ES-I3 (cell line): ENCODE results near the gene CPSF4L.

ENCODE experiments used
- H3K36me3 ChIP-seq: 2 replicates; pipeline ENCODE4 v1.6.1; 2013; ENCODE audit warnings: mild to moderate bottlenecking, low read length, control low read depth, moderate library complexity; ENCODE audit not compliant: insufficient read depth
- H3K4me1 ChIP-seq: 2 replicates; pipeline ENCODE4 v1.6.1; 2013; ENCODE audit warnings: mild to moderate bottlenecking, control low read depth, low read length; ENCODE audit not compliant: insufficient read depth
- H3K9ac ChIP-seq: 2 replicates; pipeline ENCODE4 v1.6.1; 2013; ENCODE audit warnings: low read depth, mild to moderate bottlenecking, low read length, moderate library complexity
- H3K9me3 ChIP-seq: 2 replicates; pipeline ENCODE4 v1.6.1; 2013; ENCODE audit warnings: mild to moderate bottlenecking, low read length, moderate library complexity; ENCODE audit not compliant: control insufficient read depth, insufficient read depth

CPSF4L gene

GRCh38 chr17:73226556-73227172 lies 35.0 kb downstream of the CPSF4L start:
- Histone ChIP-seq H3K9ac (no peak overlapping the region), H3K36me3 (no peaks in the 10 kb centered on the region), H3K9me3 (no peaks in the 10 kb centered on the region), H3K4me1 (peaks cover 41% of the 10 kb centered on the region)

DNA sequence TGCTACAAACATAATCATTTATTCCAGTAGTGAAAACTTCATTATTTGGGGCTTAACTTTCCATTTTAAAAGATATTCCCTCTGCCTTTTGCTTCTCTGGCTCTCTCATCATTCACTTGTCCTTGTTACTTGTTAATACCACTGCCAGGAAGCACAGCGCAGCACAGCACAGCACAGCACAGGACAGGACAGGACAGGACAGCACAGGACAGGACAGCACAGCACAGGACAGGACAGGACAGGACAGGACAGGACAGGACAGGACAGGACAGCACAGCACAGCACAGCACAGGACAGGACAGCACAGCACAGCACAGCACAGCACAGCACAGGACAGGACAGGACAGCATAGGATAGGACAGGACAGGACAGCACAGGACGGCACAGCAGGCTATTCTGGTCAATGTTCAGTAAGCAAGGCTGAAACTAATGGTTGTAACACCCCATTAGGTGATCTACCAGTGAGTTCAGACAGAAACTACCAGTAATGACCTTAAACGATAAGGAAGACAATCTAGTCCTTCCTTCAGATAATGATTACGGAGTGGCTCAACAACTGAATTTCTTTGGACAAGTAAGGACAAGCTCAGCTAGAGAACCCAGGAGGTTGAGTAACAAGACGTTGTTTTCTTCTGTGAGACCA lies 36.9 kb downstream of the CPSF4L start:
- no peak overlapping the region for H3K9ac ChIP-seq
- H3K4me1 ChIP-seq: peaks cover 37% of the 10 kb centered on the region
- H3K36me3 ChIP-seq: no peaks in the 10 kb centered on the region
- no peaks in the 10 kb centered on the region for H3K9me3 ChIP-seq

DNA sequence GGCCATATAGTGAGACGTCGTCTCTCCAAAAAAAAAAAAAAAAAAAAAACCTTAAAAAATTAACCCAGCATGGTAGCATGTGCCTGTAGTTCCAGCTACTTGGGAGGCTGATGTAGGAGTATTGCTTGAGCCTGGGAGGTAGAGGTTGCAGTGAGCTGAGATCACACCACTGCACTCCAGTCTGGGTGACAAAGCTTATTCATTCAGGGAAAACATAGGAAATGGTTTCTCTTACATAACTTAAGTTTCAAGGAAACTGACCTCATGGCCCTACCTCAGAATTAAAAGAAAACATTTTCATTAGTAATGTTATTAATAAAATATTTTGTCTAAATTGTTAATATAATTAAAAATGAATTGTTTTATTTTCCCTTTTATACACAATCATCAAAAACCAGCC lies 37.4 kb downstream of the CPSF4L start:
- peaks cover 36% of the 10 kb centered on the region for H3K4me1 ChIP-seq
- H3K9ac ChIP-seq: no peak overlapping the region
- H3K9me3 ChIP-seq: no peaks in the 10 kb centered on the region
- no peaks in the 10 kb centered on the region for H3K36me3 ChIP-seq

DNA sequence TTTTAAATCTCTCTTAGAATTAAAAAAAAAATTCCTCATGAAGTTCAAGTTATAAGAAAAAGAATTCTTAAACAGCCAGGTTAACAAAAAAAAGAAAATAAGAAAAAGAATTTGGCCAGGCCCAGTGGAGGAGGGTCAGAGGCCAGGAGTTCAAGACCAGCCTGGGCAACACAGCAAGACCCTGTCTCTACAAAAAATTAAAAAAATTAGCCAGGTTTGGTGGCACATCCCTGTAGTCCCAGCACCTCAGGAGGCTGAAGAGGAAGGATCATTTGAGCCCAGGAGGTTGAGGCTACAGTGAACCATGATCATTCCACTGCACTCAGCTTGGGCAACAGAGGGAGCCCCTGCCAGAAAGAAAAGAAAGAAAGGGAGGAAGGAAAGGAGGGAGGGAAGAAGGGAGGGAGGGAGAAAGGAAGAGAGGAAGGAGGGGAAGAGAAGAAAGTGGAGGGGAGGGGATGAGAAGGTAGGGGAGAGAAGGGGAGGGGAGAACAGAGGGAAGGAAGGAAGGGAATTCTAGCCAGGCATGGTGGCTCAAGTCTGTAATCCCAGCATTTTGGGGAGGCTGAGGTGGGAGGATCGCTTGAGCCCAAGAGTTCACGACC lies 38.0 kb downstream of the CPSF4L start:
- H3K4me1 ChIP-seq: peaks cover 31% of the 10 kb centered on the region
- H3K9ac ChIP-seq: no peak overlapping the region
- no peaks in the 10 kb centered on the region for H3K9me3 ChIP-seq
- no peaks in the 10 kb centered on the region for H3K36me3 ChIP-seq

DNA sequence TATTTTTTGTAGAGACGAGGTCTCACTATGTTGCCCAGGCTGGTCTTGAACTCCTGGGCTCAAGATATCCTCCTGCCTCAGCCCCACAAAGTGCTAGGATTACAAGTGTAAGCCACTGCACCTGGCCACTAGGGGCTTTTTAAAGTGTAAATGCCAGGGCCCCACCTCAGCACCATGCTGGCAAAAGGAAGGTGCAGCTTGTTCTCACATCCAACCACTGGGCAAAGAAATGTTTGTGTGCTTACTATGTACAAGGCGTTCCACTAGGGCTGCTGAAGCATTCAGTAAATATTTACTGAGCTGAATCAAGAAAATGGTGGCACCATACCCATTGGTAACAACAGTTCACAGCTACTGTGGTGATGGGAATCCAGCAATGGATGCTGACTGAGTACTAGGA lies 46.2 kb downstream of the CPSF4L start:
- Histone ChIP-seq H3K36me3 (no peaks in the 10 kb centered on the region), H3K9ac (no peak overlapping the region), H3K9me3 (no peaks in the 10 kb centered on the region), H3K4me1 (no peaks in the 10 kb centered on the region)

DNA sequence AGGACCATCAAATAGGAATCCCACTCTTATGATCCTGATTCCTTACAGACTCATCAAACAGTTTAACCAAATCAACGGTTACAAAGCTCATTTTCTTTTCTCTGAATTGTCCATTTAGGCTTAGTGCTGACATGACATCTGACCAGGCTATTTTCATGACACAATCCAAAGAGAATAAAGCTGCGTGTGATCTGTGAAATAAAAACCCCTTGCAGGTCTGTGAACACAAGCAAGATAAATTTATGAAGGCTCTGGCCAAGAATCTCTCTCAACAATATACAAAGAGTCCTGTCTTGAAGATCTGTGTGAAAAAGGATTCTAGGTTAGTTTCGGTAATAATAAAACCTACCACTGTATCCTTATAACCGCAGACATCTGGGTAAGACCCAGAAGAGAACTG lies 46.8 kb downstream of the CPSF4L start:
- Histone ChIP-seq H3K4me1 (no peaks in the 10 kb centered on the region), H3K36me3 (peaks cover 4% of the 10 kb centered on the region; the same call in 1 of the 2 replicates), H3K9me3 (no peaks in the 10 kb centered on the region), H3K9ac (no peak overlapping the region)

DNA sequence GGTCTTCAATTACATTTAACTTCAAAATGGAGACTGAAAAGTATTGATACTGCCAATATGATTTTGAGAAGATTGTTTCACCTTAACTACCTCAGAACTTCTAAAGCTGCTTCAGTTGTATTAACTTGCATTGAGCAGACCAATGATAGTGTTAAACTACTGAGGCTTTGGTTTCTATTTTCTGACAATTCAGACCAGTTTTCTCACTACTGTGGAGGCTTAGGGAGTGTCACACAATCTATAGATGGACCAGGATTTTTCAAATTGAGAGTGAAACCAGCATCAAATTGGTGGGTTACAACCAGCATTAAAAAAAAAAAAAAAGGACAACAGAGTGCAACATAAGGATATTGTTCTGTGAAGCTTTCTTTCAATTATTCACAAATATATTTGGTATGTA lies 47.7 kb downstream of the CPSF4L start:
- peaks cover 9% of the 10 kb centered on the region for H3K36me3 ChIP-seq
- H3K4me1 ChIP-seq: no peaks in the 10 kb centered on the region
- H3K9ac ChIP-seq: no peak overlapping the region
- no peaks in the 10 kb centered on the region for H3K9me3 ChIP-seq

GRCh38 chr17:73211745-73212144 lies 49.9 kb downstream of the CPSF4L start:
- no peaks in the 10 kb centered on the region for H3K4me1 ChIP-seq
- peaks cover 27% of the 10 kb centered on the region for H3K36me3 ChIP-seq
- H3K9ac ChIP-seq: no peak overlapping the region
- no peaks in the 10 kb centered on the region for H3K9me3 ChIP-seq

DNA sequence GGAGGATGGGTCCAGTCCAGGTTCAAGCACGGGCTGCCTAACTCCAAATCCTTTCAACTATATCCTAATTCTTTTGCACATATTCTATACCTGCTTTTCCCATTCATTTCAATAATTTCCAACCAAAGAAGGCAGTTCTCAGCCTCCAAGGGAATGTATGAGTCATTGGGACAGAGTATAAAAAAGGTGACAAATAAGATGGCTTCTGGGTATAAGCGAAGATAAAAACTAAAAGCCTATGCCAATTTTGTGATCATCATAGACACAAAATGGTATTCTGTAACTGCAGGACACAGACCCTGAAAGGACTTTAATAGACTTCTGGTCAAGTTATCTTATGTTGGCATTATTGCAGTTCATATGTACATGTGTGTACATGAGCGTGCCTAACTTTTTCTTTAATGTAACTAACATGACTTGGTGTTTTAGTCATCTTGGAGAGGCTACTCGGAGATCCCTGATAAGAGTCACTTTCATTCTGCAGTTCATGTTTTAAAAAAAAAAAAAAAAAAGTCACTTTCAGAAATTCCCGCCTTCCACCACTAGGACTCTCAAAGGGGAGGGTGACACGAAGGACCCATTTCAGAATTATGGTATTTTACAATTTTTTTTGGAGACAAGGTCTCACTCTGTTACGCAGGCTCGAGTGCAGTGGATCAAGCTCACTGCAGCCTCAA lies 51.5 kb downstream of the CPSF4L start:
- peaks cover 42% of the 10 kb centered on the region for H3K36me3 ChIP-seq
- no peak overlapping the region for H3K9ac ChIP-seq
- no peaks in the 10 kb centered on the region for H3K9me3 ChIP-seq
- no peaks in the 10 kb centered on the region for H3K4me1 ChIP-seq

DNA sequence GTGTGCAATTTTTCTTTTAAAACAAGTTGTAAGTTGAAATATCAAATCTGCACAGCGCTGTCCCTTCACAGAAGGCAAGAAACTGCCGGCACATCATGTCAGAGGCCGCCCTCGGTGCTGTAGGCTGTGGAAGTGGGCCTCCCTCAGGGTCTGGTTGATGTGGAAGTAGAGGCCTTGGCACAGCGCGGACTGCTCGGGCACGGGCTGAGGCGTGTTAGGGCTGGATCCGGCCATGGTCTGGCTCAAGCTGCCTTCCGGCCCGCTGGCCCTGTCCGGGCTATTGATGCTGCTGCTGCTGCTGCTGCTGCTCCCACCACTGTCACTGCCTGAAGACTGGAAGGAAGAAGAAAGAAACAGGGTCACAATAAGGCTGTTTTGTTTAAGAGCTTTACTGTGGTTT lies 52.2 kb downstream of the CPSF4L start:
- H3K9ac ChIP-seq: no peak overlapping the region
- H3K36me3 ChIP-seq: peaks cover 44% of the 10 kb centered on the region
- no peaks in the 10 kb centered on the region for H3K9me3 ChIP-seq
- H3K4me1 ChIP-seq: no peaks in the 10 kb centered on the region

- Histone ChIP-seq H3K9me3 (no peaks in the 10 kb centered on the region), H3K36me3 (peaks cover 49% of the 10 kb centered on the region), H3K4me1 (no peaks in the 10 kb centered on the region), H3K9ac (no peak overlapping the region)
Measured at GRCh38 chr17:73208139-73208827, 53.4 kb downstream of the CPSF4L start.

DNA sequence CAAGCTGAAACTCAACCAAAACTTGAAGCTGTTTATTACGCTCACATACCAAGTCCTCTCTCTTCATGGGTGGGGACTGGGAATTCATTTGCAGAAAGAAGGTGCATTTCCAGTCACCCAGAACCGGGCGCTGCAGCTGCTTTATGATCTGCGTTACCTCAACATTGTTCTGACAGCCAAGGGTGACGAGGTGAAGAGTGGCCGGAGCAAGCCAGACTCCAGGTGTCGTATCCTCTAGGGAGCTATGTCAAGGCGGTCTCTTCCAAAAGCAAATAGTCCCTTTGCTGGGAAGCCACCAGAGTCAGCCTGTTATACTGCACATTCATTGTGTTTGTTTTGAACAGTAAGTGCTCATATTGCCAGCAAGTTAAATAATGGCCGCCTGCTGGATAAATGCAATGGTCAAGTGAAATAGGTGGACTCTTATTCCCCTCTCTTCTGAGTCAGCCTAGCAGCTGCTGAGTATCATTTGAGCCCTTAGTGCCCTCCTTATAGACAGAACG lies 56.2 kb downstream of the CPSF4L start:
- no peak overlapping the region for H3K9ac ChIP-seq
- no peaks in the 10 kb centered on the region for H3K9me3 ChIP-seq
- H3K36me3 ChIP-seq: peaks cover 68% of the 10 kb centered on the region
- no peaks in the 10 kb centered on the region for H3K4me1 ChIP-seq

- Histone ChIP-seq H3K36me3 (peaks cover 59% of the 10 kb centered on the region), H3K4me1 (no peaks in the 10 kb centered on the region), H3K9me3 (no peaks in the 10 kb centered on the region), H3K9ac (no peak overlapping the region)
Measured at GRCh38 chr17:73203788-73204479, 57.7 kb downstream of the CPSF4L start.
